Naive B cell (primary cell): Measurements from ENCODE around the gene OGA. TPM values are rescaled to one million over a fixed set of nuclear protein-coding genes. Genes with fewer than 3 reads are reported as not detected.
"Not testable (repeated sequence)": the region's sequence is repeated elsewhere in the genome, so short reads cannot be mapped to it uniquely, and the experiment has no call there.

Experiments
- ATAC-seq, 2 donors: fragments of 150-1000 bp; cut with Tn5 transposase; 2 replicates each; pipeline ENCODE4 v1.10.0; 2021; ENCODE audit warnings: low read depth in 2 of 2, mild to moderate bottlenecking in 2 of 2, moderate library complexity in 2 of 2
- DNase-seq: peaks from one replicate; pipeline ENCODE4 v3.0.0; 2022
- H3K27ac Mint-ChIP-seq, 6 donors: one replicate each; pipeline ENCODE4 v1.8.0; 2020 to 2022; ENCODE audit warnings: mild to moderate bottlenecking in 6 of 6, mixed read lengths in 6 of 6, moderate library complexity in 5 of 6, inconsistent platforms in 2 of 6
- H3K27me3 Mint-ChIP-seq, 3 donors: one replicate each; pipeline ENCODE4 v1.8.0; 2021 to 2022; ENCODE audit warnings: mixed read lengths in 3 of 3, mild to moderate bottlenecking in 1 of 3
- H3K36me3 Mint-ChIP-seq, 2 donors: one replicate each; pipeline ENCODE4 v1.8.0; 2020 to 2022; ENCODE audit warnings: mixed read lengths in 2 of 2, inconsistent platforms in 1 of 2, mild to moderate bottlenecking in 1 of 2
- H3K4me1 Mint-ChIP-seq, 3 donors: one replicate each; pipeline ENCODE4 v1.8.0; 2020 to 2022; ENCODE audit warnings: mixed read lengths in 3 of 3, inconsistent platforms in 1 of 3, mild to moderate bottlenecking in 1 of 3, moderate library complexity in 1 of 3
- H3K4me3 Mint-ChIP-seq, 8 donors: one replicate each; pipeline ENCODE4 v1.8.0; 2020 to 2022; ENCODE audit warnings: mild to moderate bottlenecking in 8 of 8, mixed read lengths in 8 of 8, moderate library complexity in 8 of 8, inconsistent platforms in 2 of 8
- H3K9me3 Mint-ChIP-seq, 7 donors: one replicate each; pipeline ENCODE4 v1.8.0; 2020 to 2022; ENCODE audit warnings: mixed read lengths in 7 of 7, mild to moderate bottlenecking in 5 of 7, inconsistent platforms in 2 of 7, moderate library complexity in 1 of 7
- polyA plus RNA-seq, 6 donors: library from polyadenylated mRNA; unstranded; fragments of 300-500 nt; fragmentation: Illumina TruSeq; gene quantifications; one replicate each; pipeline ENCODE4 v1.2.3, GENCODE V29; 2021; ENCODE audit warnings: low read depth in 6 of 6

Gene OGA
- polyA plus RNA-seq, 6 donors from 2014 or later: 36.1 to 77.5 (median 61.2) TPM

- Mint-ChIP-seq H3K36me3 (peaks cover 0 to 9% of the 10 kb centered on the region in 2 donors), H3K27ac (peak overlapping the region; percentile 31 to 97 (median 96)), H3K4me3 (peak overlapping the region; percentile 95 to 100 (median 98)), H3K9me3 (peaks cover 0 to 2% (median 0%) of the 10 kb centered on the region in 7 donors), H3K4me1 (peaks cover 38 to 51% (median 48%) of the 10 kb centered on the region in 3 donors), H3K27me3 (no peaks in the 10 kb centered on the region)
- DNase-seq: no peak
- ATAC-seq: no peak
Observed at GRCh38 chr10:101816376-101816775, 1.9 kb downstream of the OGA start.

- peak; percentile 7 to 26 for ATAC-seq
- H3K27ac Mint-ChIP-seq: peak overlapping the region; percentile 91 to 97 (median 96)
- peaks cover 0 to 9% of the 10 kb centered on the region in 2 donors for H3K36me3 Mint-ChIP-seq
Observed at GRCh38 chr10:101814466-101815071, 3.7 kb downstream of the OGA start.

DNA sequence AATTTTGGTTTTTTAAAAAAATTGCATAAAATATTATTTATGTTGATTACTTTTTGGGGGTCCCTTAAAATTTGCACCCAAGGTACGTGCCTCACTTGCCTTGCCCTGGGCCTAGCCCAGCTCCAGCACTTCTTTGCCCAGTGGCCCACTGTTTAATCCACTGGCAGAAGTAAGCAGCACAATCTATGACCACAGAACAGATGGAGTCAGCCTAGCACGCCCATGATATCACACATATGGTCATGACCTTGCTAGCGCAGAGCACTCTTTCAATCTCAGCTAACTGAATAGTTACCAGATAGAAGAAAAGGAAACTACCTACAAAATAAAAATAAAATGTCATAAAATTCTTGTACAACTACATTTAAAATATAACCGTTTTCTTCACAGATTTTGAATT, 5.6 kb downstream of the OGA start:
- H3K36me3 Mint-ChIP-seq: peaks cover 2 to 3% of the 10 kb centered on the region in 2 donors
- H3K9me3 Mint-ChIP-seq: no peaks in the 10 kb centered on the region
- DNase-seq (no peak), ATAC-seq (peak; percentile 20 to 21)
- H3K4me3 Mint-ChIP-seq: peak overlapping the region in 4 of 8 donors; percentile 22 to 86 (median 58)
- no peaks in the 10 kb centered on the region for H3K27me3 Mint-ChIP-seq
- H3K4me1 Mint-ChIP-seq: peaks cover 23 to 51% (median 46%) of the 10 kb centered on the region in 3 donors
- peak overlapping the region in 4 of 6 donors; percentile 42 to 97 (median 90) for H3K27ac Mint-ChIP-seq

More at GRCh38 chr10:101814466-101815071, 3.7 kb downstream of the OGA start:
- peak overlapping the region; percentile 95 to 100 (median 98) for H3K4me3 Mint-ChIP-seq
- peak; percentile 36 for DNase-seq
- H3K27me3 Mint-ChIP-seq: no peaks in the 10 kb centered on the region
- peaks cover 0 to 2% (median 0%) of the 10 kb centered on the region in 7 donors for H3K9me3 Mint-ChIP-seq
- H3K4me1 Mint-ChIP-seq: peaks cover 35 to 57% (median 54%) of the 10 kb centered on the region in 3 donors

GRCh38 chr10:101807158-101807557, 11.1 kb downstream of the OGA start:
- Mint-ChIP-seq H3K27ac (peak overlapping the region in 1 of 6 donors; percentile 56), H3K36me3 (peaks cover 9 to 17% of the 10 kb centered on the region in 2 donors), H3K27me3 (no peaks in the 10 kb centered on the region), H3K4me1 (peaks cover 8 to 18% (median 16%) of the 10 kb centered on the region in 3 donors), H3K9me3 (no peaks in the 10 kb centered on the region), H3K4me3 (no peak overlapping the region)
- DNase-seq: no peak
- ATAC-seq: no peak

- ATAC-seq (no peak), DNase-seq (no peak)
- peaks cover 12 to 22% (median 13%) of the 10 kb centered on the region in 3 donors for H3K4me1 Mint-ChIP-seq
- no peaks in the 10 kb centered on the region for H3K9me3 Mint-ChIP-seq
- no peak overlapping the region for H3K4me3 Mint-ChIP-seq
- peaks cover 9 to 22% of the 10 kb centered on the region in 2 donors for H3K36me3 Mint-ChIP-seq
- H3K27ac Mint-ChIP-seq: no peak overlapping the region
- no peaks in the 10 kb centered on the region for H3K27me3 Mint-ChIP-seq
Observed at GRCh38 chr10:101803511-101803910, 14.7 kb downstream of the OGA start.

- DNase-seq (no peak), ATAC-seq (no peak)
- Mint-ChIP-seq H3K4me3 (no peak overlapping the region), H3K27ac (peak overlapping the region in 2 of 6 donors; percentile 4 to 33), H3K36me3 (peaks cover 0 to 20% of the 10 kb centered on the region in 2 donors), H3K9me3 (no peaks in the 10 kb centered on the region), H3K4me1 (peaks cover 9 to 19% (median 11%) of the 10 kb centered on the region in 3 donors), H3K27me3 (no peaks in the 10 kb centered on the region)
Observed at GRCh38 chr10:101797403-101798059, 20.7 kb downstream of the OGA start.

DNA sequence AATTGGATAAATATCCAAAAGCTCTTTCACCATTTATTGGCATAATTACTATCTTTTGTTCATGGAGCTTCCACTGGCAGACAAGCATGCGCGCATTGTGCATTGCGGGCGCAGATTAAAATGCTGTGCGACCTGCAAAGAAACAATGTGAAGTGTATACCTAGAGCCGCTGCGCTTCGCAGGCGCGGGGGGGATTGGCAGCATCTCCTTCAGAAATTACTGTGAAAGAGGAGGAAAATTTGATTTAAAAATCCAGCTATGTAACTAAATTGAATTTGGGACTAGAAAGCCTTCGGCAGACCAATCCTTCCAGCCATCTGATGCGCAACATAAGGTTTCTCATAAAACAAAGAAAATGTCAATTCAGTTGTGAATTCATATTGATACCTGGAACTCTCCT, 24.7 kb downstream of the OGA start:
- no peak overlapping the region for H3K27ac Mint-ChIP-seq

GRCh38 chr10:101789686-101790085, 28.6 kb downstream of the OGA start:
- no peak for DNase-seq
- Mint-ChIP-seq H3K4me3 (no peak overlapping the region), H3K27ac (peak overlapping the region in 1 of 6 donors; percentile 59), H3K36me3 (peaks cover 13 to 14% of the 10 kb centered on the region in 2 donors), H3K4me1 (peaks cover 4 to 15% (median 13%) of the 10 kb centered on the region in 3 donors), H3K9me3 (no peaks in the 10 kb centered on the region), H3K27me3 (no peaks in the 10 kb centered on the region)
- no peak for ATAC-seq

More for the DNA sequence above, 24.7 kb downstream of the OGA start:
- H3K27me3 Mint-ChIP-seq: no peaks in the 10 kb centered on the region
- DNase-seq: no peak
- ATAC-seq: no peak
- no peak overlapping the region for H3K4me3 Mint-ChIP-seq
- no peaks in the 10 kb centered on the region for H3K9me3 Mint-ChIP-seq
- peaks cover 0 to 16% of the 10 kb centered on the region in 2 donors for H3K36me3 Mint-ChIP-seq
- H3K4me1 Mint-ChIP-seq: peaks cover 2 to 7% (median 5%) of the 10 kb centered on the region in 3 donors

GRCh38 chr10:101789231-101789630, 29.0 kb downstream of the OGA start:
- not testable (repeated sequence) for H3K27me3 Mint-ChIP-seq, H3K9me3 Mint-ChIP-seq, H3K4me3 Mint-ChIP-seq, DNase-seq, ATAC-seq
- H3K27ac Mint-ChIP-seq: peak overlapping the region in 1 of 6 donors; percentile 59
- H3K4me1 Mint-ChIP-seq: peaks cover 7 to 17% (median 17%) of the 10 kb centered on the region in 3 donors
- peaks cover 13 to 14% of the 10 kb centered on the region in 2 donors for H3K36me3 Mint-ChIP-seq

DNA sequence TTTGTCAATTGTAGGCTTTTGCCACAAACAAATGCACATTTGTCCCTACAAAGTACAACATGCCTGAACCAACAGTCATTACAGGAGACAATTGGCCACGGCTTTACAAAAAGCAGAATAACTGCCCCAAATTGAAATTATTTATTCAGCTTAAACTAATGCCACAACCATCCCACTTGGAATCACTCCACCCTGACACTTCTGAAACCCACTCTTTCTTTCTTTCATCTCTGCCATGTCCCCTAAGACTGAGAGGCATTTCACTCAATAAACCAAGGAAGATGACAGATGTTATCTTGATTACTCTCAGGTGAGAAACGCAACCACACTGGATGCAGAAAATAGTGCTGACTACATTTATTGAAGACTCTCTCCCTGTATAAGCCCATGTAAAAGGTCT, 32.4 kb downstream of the OGA start:
- no peaks in the 10 kb centered on the region for H3K9me3 Mint-ChIP-seq

GRCh38 chr10:101784558-101784957, 33.7 kb downstream of the OGA start:
- H3K36me3 Mint-ChIP-seq: peaks cover 8 to 14% of the 10 kb centered on the region in 2 donors
- H3K9me3 Mint-ChIP-seq: no peaks in the 10 kb centered on the region
- peaks cover 43 to 55% (median 50%) of the 10 kb centered on the region in 3 donors for H3K4me1 Mint-ChIP-seq

More for the DNA sequence above, 32.4 kb downstream of the OGA start:
- Mint-ChIP-seq H3K27ac (peak overlapping the region in 3 of 6 donors; percentile 13 to 82 (median 29)), H3K4me3 (no peak overlapping the region), H3K27me3 (no peaks in the 10 kb centered on the region), H3K4me1 (peaks cover 37 to 50% (median 43%) of the 10 kb centered on the region in 3 donors), H3K36me3 (peaks cover 8 to 14% of the 10 kb centered on the region in 2 donors)
- DNase-seq: no peak
- no peak for ATAC-seq

DNA sequence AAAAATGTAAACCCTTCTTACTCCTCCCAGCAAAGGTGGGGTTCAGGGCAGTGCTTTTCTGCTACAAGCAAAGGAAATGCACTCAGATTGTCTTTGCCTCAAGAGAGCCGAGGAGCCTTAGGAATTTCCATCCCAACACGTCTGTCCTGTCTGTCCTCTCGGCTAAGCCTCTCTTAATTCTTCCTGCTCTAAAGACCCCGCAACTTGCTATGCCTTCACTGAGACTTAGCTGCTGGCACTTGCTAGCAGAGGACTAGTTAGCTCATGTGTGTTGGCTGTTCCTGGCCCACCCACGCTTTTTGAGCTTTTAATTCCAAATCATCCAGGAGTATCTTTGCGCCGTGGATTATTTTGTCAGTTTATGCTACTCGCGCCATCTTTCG, 34.5 kb downstream of the OGA start:
- Mint-ChIP-seq H3K36me3 (peaks cover 8 to 14% of the 10 kb centered on the region in 2 donors), H3K4me3 (peak overlapping the region; percentile 88 to 100 (median 99)), H3K27ac (peak overlapping the region; percentile 57 to 98 (median 90)), H3K9me3 (no peaks in the 10 kb centered on the region), H3K27me3 (peaks cover 5 to 8% (median 7%) of the 10 kb centered on the region in 3 donors), H3K4me1 (peaks cover 50 to 62% (median 58%) of the 10 kb centered on the region in 3 donors)
- no peak for DNase-seq
- ATAC-seq: no peak

More at GRCh38 chr10:101784558-101784957, 33.7 kb downstream of the OGA start:
- H3K27me3 Mint-ChIP-seq: no peaks in the 10 kb centered on the region
- peak overlapping the region in 6 of 8 donors; percentile 1 to 100 (median 97) for H3K4me3 Mint-ChIP-seq
- H3K27ac Mint-ChIP-seq: peak overlapping the region in 4 of 6 donors; percentile 4 to 95 (median 84)
- DNase-seq: no peak
- no peak for ATAC-seq
